AG04450 (cell line): ENCODE measurements around the gene RBM45. TPM values are rescaled to one million over a fixed set of nuclear protein-coding genes. Genes with fewer than 3 reads are reported as not detected.

Experiments
- CTCF ChIA-PET: fragments of 300-600, 350-600 bp; formaldehyde crosslinking; extraction: SDS; loops from one replicate; lab custom pipeline; 2022; ENCODE audit warnings: antibody characterized with exemption, inconsistent platforms; lab: Charles Lee
- POLR2A ChIA-PET: fragments of 350-600 bp; formaldehyde crosslinking; extraction: SDS; loops from one replicate; lab custom pipeline; 2021; ENCODE audit warnings: antibody characterized with exemption, inconsistent platforms; lab: Yijun Ruan, JAX
- DNase-seq: peaks from one replicate; pipeline ENCODE4 v3.0.0-alpha.2; 2011; ENCODE audit warnings: low read depth, low spot score
- H3K27ac ChIP-seq: one replicate; pipeline ENCODE4 v1.5.1; 2012; ENCODE audit warnings: low read depth, low read length, control low read depth
- H3K27me3 ChIP-seq: one replicate; pipeline ENCODE4 v1.6.0; 2012; ENCODE audit warnings: low read length; ENCODE audit not compliant: control insufficient read depth, insufficient read depth
- H3K4me3 ChIP-seq: 2 replicates; pipeline ENCODE4 v1.5.1; 2011; ENCODE audit warnings: mild to moderate bottlenecking, low read depth, low read length, control low read depth
- H3K9me3 ChIP-seq: 2 replicates; pipeline ENCODE4 v1.5.1; 2012; ENCODE audit warnings: low read length; ENCODE audit not compliant: control insufficient read depth, insufficient read depth
- polyA plus RNA-seq: library from polyadenylated mRNA; depleted of rRNA; stranded (reverse); fragments of >200 nt; gene quantifications from 2 replicates; pipeline ENCODE4 v1.2.3, GENCODE V29; 2011
- TF ChIP-seq, protein P1 (sequence below): IDR thresholded peaks from 2 replicates; pipeline ENCODE4 v1.5.1; 2011; ENCODE audit warnings: low read depth, low read length, control low read depth, inconsistent platforms

RBM45 gene
- polyA plus RNA-seq, 1 experiment, result 21.9 TPM

- ChIA-PET CTCF (interaction anchor here (1.7 to 7.5 kb wide), 3 partner anchors 14 to 304 kb away, joined by 10 to 126 read pairs (median 123); no protein-coding TSS in a partner anchor), POLR2A (no interaction called here)
- TF ChIP-seq, protein P1, sequence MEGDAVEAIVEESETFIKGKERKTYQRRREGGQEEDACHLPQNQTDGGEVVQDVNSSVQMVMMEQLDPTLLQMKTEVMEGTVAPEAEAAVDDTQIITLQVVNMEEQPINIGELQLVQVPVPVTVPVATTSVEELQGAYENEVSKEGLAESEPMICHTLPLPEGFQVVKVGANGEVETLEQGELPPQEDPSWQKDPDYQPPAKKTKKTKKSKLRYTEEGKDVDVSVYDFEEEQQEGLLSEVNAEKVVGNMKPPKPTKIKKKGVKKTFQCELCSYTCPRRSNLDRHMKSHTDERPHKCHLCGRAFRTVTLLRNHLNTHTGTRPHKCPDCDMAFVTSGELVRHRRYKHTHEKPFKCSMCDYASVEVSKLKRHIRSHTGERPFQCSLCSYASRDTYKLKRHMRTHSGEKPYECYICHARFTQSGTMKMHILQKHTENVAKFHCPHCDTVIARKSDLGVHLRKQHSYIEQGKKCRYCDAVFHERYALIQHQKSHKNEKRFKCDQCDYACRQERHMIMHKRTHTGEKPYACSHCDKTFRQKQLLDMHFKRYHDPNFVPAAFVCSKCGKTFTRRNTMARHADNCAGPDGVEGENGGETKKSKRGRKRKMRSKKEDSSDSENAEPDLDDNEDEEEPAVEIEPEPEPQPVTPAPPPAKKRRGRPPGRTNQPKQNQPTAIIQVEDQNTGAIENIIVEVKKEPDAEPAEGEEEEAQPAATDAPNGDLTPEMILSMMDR, result no peak
Observed at GRCh38 chr2:178114462-178114861, 2.2 kb downstream of the RBM45 start.

GRCh38 chr2:178115271-178115670 is 3.0 kb downstream of the RBM45 start:
- DNase-seq, result no peak
- Histone ChIP-seq H3K9me3 (peaks cover 4% of the 10 kb centered on the region; the same call in 1 of the 2 replicates), H3K27me3 (no peaks in the 10 kb centered on the region), H3K4me3 (no peak overlapping the region), H3K27ac (no peak overlapping the region)
- TF ChIP-seq, protein P1, result no peak
- CTCF ChIA-PET, result interaction anchor here (0.7 to 7.5 kb wide), 5 partner anchors 13 to 303 kb away, joined by 3 to 126 read pairs (median 10); no protein-coding TSS in a partner anchor
- POLR2A ChIA-PET, result no interaction called here

More at GRCh38 chr2:178114462-178114861, 2.2 kb downstream of the RBM45 start:
- DNase-seq, result no peak
- Histone ChIP-seq H3K27me3 (no peaks in the 10 kb centered on the region), H3K27ac (no peak overlapping the region), H3K4me3 (no peak overlapping the region), H3K9me3 (peaks cover 4% of the 10 kb centered on the region; the same call in 1 of the 2 replicates)

DNA sequence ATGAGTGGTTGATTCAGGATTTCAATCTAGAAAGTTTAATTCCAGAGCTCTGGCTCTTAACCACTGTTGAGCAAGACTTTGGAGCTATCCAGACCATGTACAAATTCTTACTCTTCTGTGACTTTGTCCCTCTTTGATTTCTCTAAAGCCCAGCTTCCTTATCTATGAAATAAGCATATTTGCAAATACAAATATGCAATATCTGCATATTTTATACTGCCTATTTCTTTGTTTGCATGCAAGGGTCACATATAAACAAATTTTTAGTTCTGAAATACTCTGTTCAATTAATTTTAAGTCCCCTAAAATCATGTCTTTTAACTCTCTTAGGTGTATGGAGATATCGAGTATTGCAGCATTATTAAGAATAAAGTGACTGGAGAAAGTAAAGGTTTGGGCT is 5.5 kb downstream of the RBM45 start:
- DNase-seq, result no peak
- H3K4me3 ChIP-seq, result no peak overlapping the region
- CTCF ChIA-PET, result interaction anchor here (1.6 to 5.3 kb wide), 4 partner anchors 16 to 301 kb away, joined by 5 to 29 read pairs (median 18); no protein-coding TSS in a partner anchor
- POLR2A ChIA-PET, result no interaction called here
- H3K9me3 ChIP-seq, result peaks cover under 1% of the 10 kb centered on the region; the same call in 1 of the 2 replicates
- H3K27me3 ChIP-seq, result no peaks in the 10 kb centered on the region
- H3K27ac ChIP-seq, result no peak overlapping the region
- TF ChIP-seq, protein P1, result no peak

DNA sequence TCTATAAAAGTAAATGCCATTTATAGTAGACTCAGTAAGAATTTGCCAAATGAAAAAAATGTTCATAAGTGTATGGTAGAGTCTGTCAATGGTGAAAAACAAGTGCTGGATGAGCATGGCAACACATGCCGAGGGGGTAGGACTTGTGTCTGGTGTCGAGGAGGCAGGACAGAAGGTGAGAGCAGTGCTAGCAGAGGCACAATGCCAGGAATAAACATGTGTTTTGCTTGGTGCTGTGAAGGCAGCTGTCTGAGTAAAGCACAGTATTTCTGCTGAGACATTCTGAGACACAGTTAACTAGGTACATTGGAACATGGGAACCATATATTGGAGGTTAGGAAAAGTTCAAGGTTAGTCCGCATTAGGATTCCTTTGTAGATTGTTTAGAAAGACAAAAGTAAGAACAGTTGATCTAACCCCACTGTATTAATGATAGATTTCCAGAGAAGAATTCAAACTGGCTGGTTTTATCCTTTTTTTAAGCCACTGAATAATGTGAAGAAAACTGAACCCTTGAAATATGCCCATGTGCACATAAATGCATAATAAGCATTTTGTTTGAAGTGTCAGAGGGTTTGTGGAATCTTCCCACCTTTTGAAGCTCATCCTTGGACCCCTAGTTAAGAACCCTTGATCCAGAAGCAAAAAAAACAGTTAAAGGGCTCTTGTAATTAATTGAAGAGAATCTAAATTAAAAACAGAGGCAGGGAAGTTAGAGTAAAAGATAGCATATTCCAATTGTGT is 7.1 kb downstream of the RBM45 start:
- Histone ChIP-seq H3K4me3 (no peak overlapping the region), H3K27me3 (no peaks in the 10 kb centered on the region), H3K9me3 (no peaks in the 10 kb centered on the region), H3K27ac (no peak overlapping the region)
- ChIA-PET CTCF (interaction anchor here (1.0 to 5.3 kb wide), 5 partner anchors 9 to 300 kb away, joined by 3 to 29 read pairs (median 13); no protein-coding TSS in a partner anchor), POLR2A (no interaction called here)
- no peak for DNase-seq
- TF ChIP-seq, protein P1, result no peak

DNA sequence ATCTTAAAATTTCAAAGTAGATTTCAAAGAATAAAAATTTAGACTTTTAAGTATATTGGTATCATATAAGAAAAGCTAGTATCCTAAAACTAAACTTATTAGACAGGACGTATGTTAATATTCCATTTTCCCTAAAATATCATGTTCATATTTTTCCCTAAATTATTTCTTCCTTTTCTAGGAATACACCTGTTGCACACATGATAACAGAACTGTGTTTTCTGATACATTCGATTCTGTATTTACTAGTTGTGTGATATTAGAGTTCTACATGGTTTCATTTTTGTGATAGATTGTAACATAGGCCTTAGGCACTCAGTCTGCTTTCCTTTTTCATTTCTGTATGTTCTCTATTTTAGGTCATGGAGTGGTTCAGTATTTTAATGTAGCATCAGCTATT is 10.9 kb downstream of the RBM45 start:
- no peak overlapping the region for H3K27ac ChIP-seq
- no peak overlapping the region for H3K4me3 ChIP-seq
- TF ChIP-seq, protein P1, result no peak
- H3K27me3 ChIP-seq, result no peaks in the 10 kb centered on the region
- DNase-seq, result no peak
- H3K9me3 ChIP-seq, result no peaks in the 10 kb centered on the region
- CTCF ChIA-PET, result interaction anchor here (2.0 to 12.3 kb wide), 3 partner anchors 9 to 291 kb away, joined by 14 to 126 read pairs (median 20); partner anchors contain the start of gene RBM45
- POLR2A ChIA-PET, result no interaction called here
